ENCODE measurements around the gene WDR27.

Gene WDR27

GRCh38 chr6:169416249-169416648 lies 285.6 kb downstream of the WDR27 start:
- DNase-seq (ENCODE audit: low read depth in 2 of 2, low spot score in 1 of 2) = no peak

- DNase-seq (ENCODE audit: low read depth in 2 of 2, low spot score in 1 of 2) = no peak
Observed at GRCh38 chr6:169415179-169415578, 286.6 kb downstream of the WDR27 start.

DNA sequence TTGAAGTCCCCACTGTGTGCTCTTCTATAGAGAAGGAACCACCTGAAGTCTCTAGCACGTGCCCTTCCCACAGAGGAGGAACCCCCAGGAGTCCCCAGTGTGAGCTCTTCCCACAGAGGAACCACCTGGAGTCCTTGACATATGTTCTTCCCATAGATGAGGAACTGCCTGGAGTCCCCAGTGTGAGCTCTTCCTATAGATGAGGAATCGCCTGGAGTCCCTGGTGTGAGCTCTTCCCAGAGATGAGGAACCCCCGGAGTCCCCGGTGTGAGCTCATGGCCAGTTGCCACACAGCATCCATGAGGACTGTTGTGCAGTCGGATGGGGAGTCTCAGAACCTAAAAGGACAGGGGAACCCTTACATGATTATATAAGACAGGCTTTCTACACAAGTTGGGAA lies 290.1 kb downstream of the WDR27 start:
- no peak for DNase-seq (ENCODE audit: low read depth in 2 of 2, low spot score in 1 of 2)

DNA sequence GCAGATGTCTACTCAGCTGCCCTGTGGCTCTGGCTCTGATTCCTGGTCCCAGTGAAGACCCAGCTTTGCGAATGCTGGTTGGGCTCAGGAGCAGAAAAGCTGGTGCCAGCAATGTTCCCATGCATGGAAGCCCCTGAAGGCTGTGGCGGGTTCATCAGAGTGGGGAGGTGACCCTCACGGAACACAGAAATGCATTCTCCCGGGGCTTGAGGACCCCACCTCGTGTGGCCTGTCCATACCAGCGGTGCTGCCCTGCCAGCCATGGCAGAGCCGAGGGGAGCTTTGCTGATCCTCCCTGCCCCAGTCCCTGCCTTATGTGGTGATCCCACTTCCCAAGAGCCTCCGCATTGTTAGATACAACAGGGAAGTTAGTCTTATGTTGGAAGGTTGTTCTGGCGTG lies 290.5 kb downstream of the WDR27 start:
- DNase-seq (ENCODE audit: low read depth in 2 of 2, low spot score in 1 of 2) = no peak

DNA sequence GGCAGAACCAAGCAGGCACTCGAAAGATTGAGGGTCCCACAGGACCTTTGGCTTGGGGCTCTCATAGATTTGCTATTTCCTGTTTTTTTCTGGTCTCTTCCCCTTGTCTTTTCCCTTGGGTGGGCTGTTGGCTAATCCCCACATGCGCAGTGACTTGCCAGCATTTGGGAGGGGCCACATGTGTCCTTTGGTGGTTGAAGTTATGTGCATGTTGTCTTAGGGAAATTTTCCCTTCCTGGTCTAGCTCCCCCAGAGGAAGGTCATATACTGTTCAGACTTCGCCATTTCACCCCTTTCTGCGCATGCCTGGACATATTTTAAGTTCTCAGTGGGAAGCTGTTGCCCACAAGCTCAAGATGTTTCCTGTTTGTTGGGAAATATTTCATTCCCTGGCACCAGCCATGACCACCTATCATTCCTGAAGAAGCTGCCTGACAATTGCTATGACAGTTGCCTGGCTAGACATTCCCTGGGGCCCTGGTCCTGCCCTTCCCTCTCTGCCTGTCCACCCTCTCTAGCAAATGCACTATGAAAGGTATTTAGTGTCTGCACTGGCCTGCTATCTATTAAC lies 292.0 kb downstream of the WDR27 start:
- DNase-seq (ENCODE audit: low read depth in 2 of 2, low spot score in 1 of 2) = no peak

GRCh38 chr6:169407325-169407724 lies 294.5 kb downstream of the WDR27 start:
- DNase-seq (ENCODE audit: low read depth in 2 of 2, low spot score in 1 of 2) = no peak
